HG03521 (cell line): ENCODE data around the gene MIX23.
A peak's percentile ranks its signal among the peaks of the same experiment; 100 is the strongest.

Source experiments
- ATAC-seq: cut with Tn5 transposase; IDR thresholded peaks from one replicate; pipeline ENCODE4 v1.9.1; 2021; ENCODE audit warnings: mild to moderate bottlenecking, moderate library complexity; ENCODE audit not compliant: unreplicated experiment

Gene MIX23

GRCh38 chr3:122382888-122383666 is at the start of gene MIX23:
TSS of gene MIX23 (minus strand) at chr3:122383231. CDS start at chr3:122383224, 7 bp downstream.
- peak; percentile 31 for ATAC-seq

GRCh38 chr3:122430371-122430770 is 47.3 kb upstream of the MIX23 start:
- ATAC-seq: no peak

- ATAC-seq: no peak
These were observed 44.9 kb upstream of the MIX23 start for GRCh38 chr3:122427857-122428471.

GRCh38 chr3:122421836-122422235 is 38.8 kb upstream of the MIX23 start:
- no peak for ATAC-seq

GRCh38 chr3:122421101-122421500 is 38.1 kb upstream of the MIX23 start:
- no peak for ATAC-seq

- ATAC-seq: no peak
These were observed 33.9 kb upstream of the MIX23 start for GRCh38 chr3:122416966-122417365.

GRCh38 chr3:122415762-122416654 is 33.0 kb upstream of the MIX23 start, which contains the start of gene WDR5B:
TSS of gene WDR5B (minus strand) at chr3:122416062. CDS start at chr3:122415528, 534 bp downstream.
- ATAC-seq: peak; percentile 82

- ATAC-seq: peak; percentile 56
These were observed 32.2 kb upstream of the MIX23 start for GRCh38 chr3:122415104-122415744.

- no peak for ATAC-seq
These were observed 31.4 kb upstream of the MIX23 start for GRCh38 chr3:122414391-122414790.

GRCh38 chr3:122410639-122411038 is 27.6 kb upstream of the MIX23 start:
- ATAC-seq: no peak

GRCh38 chr3:122410111-122410510 is 27.1 kb upstream of the MIX23 start:
- ATAC-seq: no peak

- no peak for ATAC-seq
These were observed 26.4 kb upstream of the MIX23 start for GRCh38 chr3:122409446-122409845.

GRCh38 chr3:122407946-122408345 is 24.9 kb upstream of the MIX23 start:
- ATAC-seq: no peak

GRCh38 chr3:122406198-122406597 is 23.2 kb upstream of the MIX23 start:
- ATAC-seq: no peak

GRCh38 chr3:122405015-122405414 is 22.0 kb upstream of the MIX23 start:
- no peak for ATAC-seq

- no peak for ATAC-seq
These were observed 20.5 kb upstream of the MIX23 start for GRCh38 chr3:122403489-122403888.

- ATAC-seq: no peak
These were observed 15.9 kb upstream of the MIX23 start for GRCh38 chr3:122398920-122399319.

GRCh38 chr3:122397201-122397600 is 14.2 kb upstream of the MIX23 start:
- ATAC-seq: no peak

- no peak for ATAC-seq
These were observed 13.5 kb upstream of the MIX23 start for GRCh38 chr3:122396511-122396910.

GRCh38 chr3:122395582-122395981 is 12.6 kb upstream of the MIX23 start:
- ATAC-seq: no peak

GRCh38 chr3:122394173-122394572 is 11.1 kb upstream of the MIX23 start:
- ATAC-seq: no peak
